ENCODE results near the gene DOC2A. TPM values are rescaled to one million over a fixed set of nuclear protein-coding genes. Genes with fewer than 3 reads are reported as not detected.

DOC2A gene
- total RNA-seq, 6 donors from 2014 or later, result 1.2 to 11.0 (median 6.5) TPM

- no peak overlapping the region for H3K27ac ChIP-seq
- peaks cover 3 to 16% (median 7%) of the 10 kb centered on the region in 4 donors for H3K4me1 ChIP-seq
- no peaks in the 10 kb centered on the region for H3K9me3 ChIP-seq
- peak in 1 of 2 donors; percentile 33 for DNase-seq
- TF ChIP-seq POLR2A (IDR thresholded peaks at IDR 0.05) (no peak), CTCF (IDR thresholded peaks at IDR 0.05) (peak; percentile 45 to 65 (median 52))
- WGBS, 2 donors, result 27% methylated on average over 12 of the region's 12 CpGs
- no peaks in the 10 kb centered on the region for H3K36me3 ChIP-seq
- H3K4me3 ChIP-seq, result no peak overlapping the region
- peaks cover 0 to 38% (median 22%) of the 10 kb centered on the region in 4 donors for H3K27me3 ChIP-seq
- peak in 1 of 2 donors; percentile 66 for ATAC-seq (ENCODE audit: low FRiP score in 2 of 2)
Observed at GRCh38 chr16:30032083-30032819, 21.4 kb upstream of the DOC2A start.

- ATAC-seq (ENCODE audit: low FRiP score in 2 of 2), result no peak
- Histone ChIP-seq H3K9me3 (no peaks in the 10 kb centered on the region), H3K27me3 (peaks cover 0 to 38% (median 22%) of the 10 kb centered on the region in 4 donors), H3K27ac (no peak overlapping the region), H3K4me1 (peaks cover 3 to 16% (median 7%) of the 10 kb centered on the region in 4 donors), H3K36me3 (no peaks in the 10 kb centered on the region), H3K4me3 (no peak overlapping the region)
- no peak for DNase-seq
- 10 to 20% methylated on average over 7 to 9 of the region's 11 CpGs for WGBS, 2 donors
- TF ChIP-seq EP300 (IDR thresholded peaks at IDR 0.05) (no peak), POLR2AphosphoS5 (IDR thresholded peaks at IDR 0.05) (no peak), POLR2A (IDR thresholded peaks at IDR 0.05) (no peak), CTCF (IDR thresholded peaks at IDR 0.05) (no peak)
Observed at GRCh38 chr16:30031477-30031918, 20.7 kb upstream of the DOC2A start.

GRCh38 chr16:30030841-30031413, 20.1 kb upstream of the DOC2A start, which contains the start of gene TLCD3B:
TLCD3B (minus strand) TSS chr16:30031271; CDS start chr16:30030527, 744 bp downstream.
- Histone ChIP-seq H3K36me3 (no peaks in the 10 kb centered on the region), H3K27ac (no peak within 1 kb of the TSS), H3K9me3 (no peaks in the 10 kb centered on the region), H3K4me3 (no peak within 1 kb of the TSS), H3K27me3 (peaks cover 0 to 38% (median 22%) of the 10 kb centered on the region in 4 donors), H3K4me1 (peaks cover 3 to 16% (median 7%) of the 10 kb centered on the region in 4 donors)
- WGBS, 2 donors, result 0 to 2% methylated on average over 20 to 24 of the region's 27 CpGs
- peak in 1 of 2 donors; percentile 75 for DNase-seq
- TF ChIP-seq POLR2A (IDR thresholded peaks at IDR 0.05), result no peak
- no peak for TF ChIP-seq CTCF (IDR thresholded peaks at IDR 0.05)
- TF ChIP-seq EP300 (IDR thresholded peaks at IDR 0.05), result no peak
- TF ChIP-seq POLR2AphosphoS5 (IDR thresholded peaks at IDR 0.05), result no peak
- ATAC-seq (ENCODE audit: low FRiP score in 2 of 2), result no peak

GRCh38 chr16:30030011-30030685, 19.3 kb upstream of the DOC2A start:
- Histone ChIP-seq H3K4me3 (no peak overlapping the region), H3K4me1 (peaks cover 3 to 16% (median 7%) of the 10 kb centered on the region in 4 donors), H3K27me3 (peaks cover 0 to 38% (median 22%) of the 10 kb centered on the region in 4 donors), H3K36me3 (no peaks in the 10 kb centered on the region), H3K27ac (no peak overlapping the region), H3K9me3 (no peaks in the 10 kb centered on the region)
- WGBS, 2 donors, result 22 to 27% methylated on average over 21 of the region's 23 CpGs
- no peak for TF ChIP-seq POLR2AphosphoS5 (IDR thresholded peaks at IDR 0.05)
- no peak for TF ChIP-seq EP300 (IDR thresholded peaks at IDR 0.05)
- TF ChIP-seq POLR2A (IDR thresholded peaks at IDR 0.05), result no peak
- TF ChIP-seq CTCF (IDR thresholded peaks at IDR 0.05), result no peak
- ATAC-seq (ENCODE audit: low FRiP score in 2 of 2), result no peak
- no peak for DNase-seq
